Measurements from ENCODE around the gene ASPSCR1. TPM values are rescaled to one million over a fixed set of nuclear protein-coding genes. Genes with fewer than 3 reads are reported as not detected.

Gene ASPSCR1
- total RNA-seq, 4 donors from 2014 or later = 17.9 to 25.6 (median 21.6) TPM

DNA sequence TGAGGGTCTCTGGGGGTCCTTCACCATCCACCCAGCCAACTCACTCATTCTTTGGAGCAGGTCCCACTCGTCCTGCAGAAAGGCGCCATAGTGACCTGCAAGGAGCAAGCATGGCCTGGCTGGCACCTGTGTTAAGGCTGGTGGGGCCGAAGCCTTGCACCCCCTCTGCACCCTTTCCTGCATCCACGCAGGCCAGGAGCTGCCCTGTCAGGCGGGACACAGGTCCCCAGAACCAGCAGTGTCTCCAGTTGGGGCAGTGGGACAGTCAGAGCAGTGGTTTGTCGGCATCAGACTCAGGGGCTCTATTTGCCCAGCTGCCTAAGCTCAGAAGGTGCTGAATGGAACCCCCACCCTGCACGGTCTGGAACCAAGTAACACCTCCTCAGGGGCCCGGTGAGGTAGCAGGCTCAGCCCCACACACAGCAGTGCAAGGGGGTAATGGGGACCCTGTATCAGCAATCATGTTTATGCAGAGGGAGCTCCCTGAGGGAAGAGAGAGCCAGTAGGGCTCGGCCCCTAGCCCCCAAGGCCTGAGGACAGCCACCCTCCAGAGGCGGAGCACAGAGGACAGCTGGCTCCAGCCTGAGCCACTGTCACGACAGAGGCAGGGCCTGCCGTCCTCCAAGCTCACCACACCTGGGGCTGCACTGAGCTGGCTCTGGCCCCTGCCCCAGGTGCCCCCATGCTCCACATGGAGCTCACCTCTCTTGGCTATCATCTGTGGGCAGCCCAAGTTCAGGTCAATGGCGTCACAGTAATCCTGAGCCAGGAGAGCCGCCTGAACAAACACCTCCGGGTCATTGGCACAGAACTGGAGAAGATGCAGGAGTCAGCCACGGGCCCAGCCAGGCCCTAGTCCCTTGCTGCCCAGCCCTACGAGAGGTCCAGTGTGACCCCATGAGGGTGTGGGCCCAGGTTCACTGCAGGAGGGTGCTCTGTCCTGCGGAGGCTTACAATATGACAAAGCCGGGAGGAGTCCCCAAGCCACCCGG lies 86.3 kb downstream of the ASPSCR1 start:
- H3K27me3 ChIP-seq = no peaks in the 10 kb centered on the region
- peak overlapping the region; percentile 11 for H3K27ac ChIP-seq
- H3K4me3 ChIP-seq = peak overlapping the region; percentile 96
- no peak for DNase-seq (ENCODE audit: low spot score in 2 of 2)
- peaks cover 38% of the 10 kb centered on the region for H3K4me1 ChIP-seq
- H3K9me3 ChIP-seq = no peaks in the 10 kb centered on the region
- peaks cover 52% of the 10 kb centered on the region for H3K36me3 ChIP-seq
- TF ChIP-seq, protein P1, sequence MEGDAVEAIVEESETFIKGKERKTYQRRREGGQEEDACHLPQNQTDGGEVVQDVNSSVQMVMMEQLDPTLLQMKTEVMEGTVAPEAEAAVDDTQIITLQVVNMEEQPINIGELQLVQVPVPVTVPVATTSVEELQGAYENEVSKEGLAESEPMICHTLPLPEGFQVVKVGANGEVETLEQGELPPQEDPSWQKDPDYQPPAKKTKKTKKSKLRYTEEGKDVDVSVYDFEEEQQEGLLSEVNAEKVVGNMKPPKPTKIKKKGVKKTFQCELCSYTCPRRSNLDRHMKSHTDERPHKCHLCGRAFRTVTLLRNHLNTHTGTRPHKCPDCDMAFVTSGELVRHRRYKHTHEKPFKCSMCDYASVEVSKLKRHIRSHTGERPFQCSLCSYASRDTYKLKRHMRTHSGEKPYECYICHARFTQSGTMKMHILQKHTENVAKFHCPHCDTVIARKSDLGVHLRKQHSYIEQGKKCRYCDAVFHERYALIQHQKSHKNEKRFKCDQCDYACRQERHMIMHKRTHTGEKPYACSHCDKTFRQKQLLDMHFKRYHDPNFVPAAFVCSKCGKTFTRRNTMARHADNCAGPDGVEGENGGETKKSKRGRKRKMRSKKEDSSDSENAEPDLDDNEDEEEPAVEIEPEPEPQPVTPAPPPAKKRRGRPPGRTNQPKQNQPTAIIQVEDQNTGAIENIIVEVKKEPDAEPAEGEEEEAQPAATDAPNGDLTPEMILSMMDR (IDR thresholded peaks at IDR 0.05) = no peak
- TF ChIP-seq EP300 (IDR thresholded peaks at IDR 0.05) (no peak), POLR2A (IDR thresholded peaks at IDR 0.05) (no peak), POLR2AphosphoS5 (IDR thresholded peaks at IDR 0.05) (no peak)
- WGBS = 75% methylated on average over 11 of the region's 20 CpGs

DNA sequence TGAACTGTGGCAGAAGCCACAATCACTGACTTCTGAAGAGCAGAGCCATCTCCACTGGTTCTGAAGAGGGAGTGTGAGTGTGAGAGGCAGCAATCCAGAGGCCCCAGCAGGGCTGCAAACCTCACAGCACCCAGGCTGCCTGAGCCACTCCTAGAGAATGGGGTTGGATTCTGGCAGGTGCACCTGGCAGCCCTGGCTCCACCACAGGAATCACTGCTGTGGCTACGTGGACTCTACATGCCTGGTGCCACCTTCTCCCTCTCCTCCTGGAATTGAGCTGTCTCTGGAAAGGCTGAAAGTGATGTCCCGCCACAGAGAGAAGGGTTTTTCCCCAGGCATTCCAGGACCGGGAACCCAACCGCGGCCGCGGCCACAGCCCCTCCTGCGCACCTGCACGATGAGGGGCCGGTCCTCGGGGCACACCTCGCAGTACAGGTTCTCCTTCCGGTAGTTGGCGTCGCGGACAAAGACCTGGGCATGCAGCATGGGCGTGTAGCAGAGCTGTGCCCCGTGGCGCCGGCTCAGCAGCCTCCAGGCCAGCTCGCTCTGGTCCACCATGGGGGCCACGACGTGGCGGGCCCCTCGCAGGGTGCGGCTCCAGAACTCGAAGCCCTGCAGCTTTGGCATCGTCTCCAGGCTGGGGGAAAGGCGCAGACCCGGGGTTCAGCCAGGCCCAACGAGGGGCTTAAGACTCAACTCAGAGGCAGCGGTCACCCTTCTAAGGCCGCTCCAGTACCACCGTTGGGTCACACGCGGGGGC lies 87.2 kb downstream of the ASPSCR1 start:
- no peak for TF ChIP-seq POLR2AphosphoS5 (IDR thresholded peaks at IDR 0.05)
- TF ChIP-seq EP300 (IDR thresholded peaks at IDR 0.05) = no peak
- no peak for TF ChIP-seq POLR2A (IDR thresholded peaks at IDR 0.05)
- TF ChIP-seq, protein P1 (IDR thresholded peaks at IDR 0.05) = no peak
- Histone ChIP-seq H3K4me3 (peak overlapping the region; percentile 96), H3K4me1 (peaks cover 38% of the 10 kb centered on the region), H3K27me3 (no peaks in the 10 kb centered on the region), H3K27ac (peak overlapping the region; percentile 85), H3K9me3 (no peaks in the 10 kb centered on the region), H3K36me3 (peaks cover 43% of the 10 kb centered on the region)
- DNase-seq (ENCODE audit: low spot score in 2 of 2) = no peak
- 12% methylated on average over 7 of the region's 36 CpGs for WGBS

DNA sequence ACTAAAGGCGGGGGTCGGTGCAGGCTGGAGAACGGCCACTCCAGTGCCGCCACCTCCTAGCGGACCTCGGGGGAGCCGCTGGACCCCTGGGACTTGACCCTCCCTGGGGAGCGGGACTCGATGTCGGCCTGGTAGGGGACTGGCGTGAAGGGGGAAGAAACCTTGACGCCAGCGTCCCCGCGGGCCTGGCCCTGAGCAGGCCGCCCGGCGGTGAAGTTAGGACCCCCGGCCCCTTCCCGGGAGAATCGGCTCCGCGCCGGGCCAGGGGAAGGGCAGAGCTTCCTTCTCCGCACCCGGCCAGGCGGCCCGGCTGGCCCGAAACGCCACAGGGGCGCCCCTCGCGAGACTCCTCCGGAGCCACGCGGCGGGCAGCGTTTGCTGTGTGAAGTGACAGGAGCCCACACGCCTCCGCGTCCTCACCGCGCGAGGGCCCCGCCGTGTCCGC lies 87.8 kb downstream of the ASPSCR1 start:
- TF ChIP-seq POLR2AphosphoS5 (IDR thresholded peaks at IDR 0.05) = no peak
- no peak for TF ChIP-seq EP300 (IDR thresholded peaks at IDR 0.05)
- TF ChIP-seq, protein P1 (IDR thresholded peaks at IDR 0.05) = no peak
- no peak for TF ChIP-seq POLR2A (IDR thresholded peaks at IDR 0.05)
- 0% methylated on average over 12 of the region's 47 CpGs for WGBS
- no peaks in the 10 kb centered on the region for H3K9me3 ChIP-seq
- H3K4me1 ChIP-seq = peaks cover 38% of the 10 kb centered on the region
- H3K36me3 ChIP-seq = peaks cover 37% of the 10 kb centered on the region
- H3K27me3 ChIP-seq = no peaks in the 10 kb centered on the region
- H3K27ac ChIP-seq = peak overlapping the region; percentile 85
- no peak for DNase-seq (ENCODE audit: low spot score in 2 of 2)
- H3K4me3 ChIP-seq = peak overlapping the region; percentile 96

DNA sequence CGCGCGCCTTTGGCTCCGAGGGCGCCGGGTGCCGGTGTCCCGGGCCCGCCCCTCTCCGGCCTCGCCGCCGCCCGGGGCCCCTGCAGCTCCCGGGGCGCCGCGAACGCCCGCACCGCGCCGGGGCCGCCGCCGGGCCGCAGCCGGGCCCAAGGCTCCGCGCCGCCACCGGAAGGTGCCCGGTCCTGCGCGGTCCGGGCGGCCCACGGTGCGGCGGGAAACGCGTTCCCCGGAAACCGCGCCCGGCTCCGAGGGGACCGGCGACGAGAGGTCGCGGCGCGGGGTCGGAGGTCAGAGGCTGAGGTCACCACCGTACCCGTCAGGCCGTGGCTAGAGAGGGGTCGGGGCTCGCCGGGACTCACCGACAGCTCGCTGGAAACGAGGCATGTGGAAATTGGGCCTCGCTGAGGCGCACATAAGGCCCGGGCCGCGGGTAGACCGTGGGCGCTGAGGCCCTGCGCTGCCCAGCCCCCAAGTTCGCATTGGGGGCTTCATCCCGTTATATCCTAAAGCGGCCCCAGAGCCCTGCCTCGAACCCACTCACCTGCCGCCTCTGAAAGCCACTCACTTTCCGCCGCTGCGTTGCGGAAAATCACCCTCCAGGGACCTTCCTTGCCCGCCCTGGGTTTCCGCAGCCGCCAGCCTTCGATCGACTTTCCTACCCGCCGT lies 88.3 kb downstream of the ASPSCR1 start, which contains the start of gene DUS1L:
Gene DUS1L, minus strand, starts transcription at position 167 of the 666 bp plus-strand sequence. CDS start 745 bp downstream, outside the sequence.
- Histone ChIP-seq H3K9me3 (no peaks in the 10 kb centered on the region), H3K4me1 (peaks cover 38% of the 10 kb centered on the region), H3K27me3 (no peaks in the 10 kb centered on the region), H3K27ac (peak within 1 kb of the TSS; percentile 85), H3K4me3 (peak within 1 kb of the TSS; percentile 96), H3K36me3 (peaks cover 32% of the 10 kb centered on the region)
- no peak for DNase-seq (ENCODE audit: low spot score in 2 of 2)
- TF ChIP-seq POLR2A (IDR thresholded peaks at IDR 0.05) (peak in 1 of 2 donors; percentile 50), EP300 (IDR thresholded peaks at IDR 0.05) (no peak), POLR2AphosphoS5 (IDR thresholded peaks at IDR 0.05) (peak in 2 of 3 donors; percentile 26 to 88)
- TF ChIP-seq, protein P1 (IDR thresholded peaks at IDR 0.05) = no peak
- 37% methylated on average over 15 of the region's 88 CpGs for WGBS

Other genes starting within 250 kb of the ASPSCR1 start
- 1 to 10 TPM in 2 of 4 donors, under 1 TPM in 2; 0.52 to 3.8 (median 1.3) TPM for gene GCGR, start 173.5 kb upstream of the ASPSCR1 start, total RNA-seq
- gene MCRIP1, start 144.3 kb upstream of the ASPSCR1 start, total RNA-seq = 10 to 100 TPM; 20.3 to 29.3 (median 27.4) TPM
- gene PPP1R27, start 142.6 kb upstream of the ASPSCR1 start, total RNA-seq = 1 to 10 TPM in 1 of 4 donors, not detected in 3; 1.3 TPM
- gene P4HB, start 117.1 kb upstream of the ASPSCR1 start, total RNA-seq = 1,000 to 10,000 TPM in 1 of 4 donors, 100 to 1,000 TPM in 3; 521 to 1,041 (median 898) TPM
- 100 to 1,000 TPM; 157 to 202 (median 180) TPM for gene ARHGDIA, start 106.3 kb upstream of the ASPSCR1 start, total RNA-seq
- 100 to 1,000 TPM in 2 of 4 donors, 10 to 100 TPM in 2; 43.0 to 110 (median 96.3) TPM for gene ALYREF, start 86.0 kb upstream of the ASPSCR1 start, total RNA-seq
- 100 to 1,000 TPM in 3 of 4 donors, 10 to 100 TPM in 1; 73.7 to 135 (median 121) TPM for gene ANAPC11, start 85.9 kb upstream of the ASPSCR1 start, total RNA-seq
- gene NPB, start 75.4 kb upstream of the ASPSCR1 start, total RNA-seq = under 1 TPM in 1 of 4 donors, not detected in 3; 0.40 TPM
- 10 to 100 TPM; 23.7 to 34.2 (median 30.4) TPM for gene PCYT2, start 66.2 kb upstream of the ASPSCR1 start, total RNA-seq
- 10 to 100 TPM; 30.7 to 52.4 (median 38.9) TPM for gene SIRT7, start 59.5 kb upstream of the ASPSCR1 start, total RNA-seq
- 10 to 100 TPM; 17.1 to 21.1 (median 19.0) TPM for gene MAFG, start 49.9 kb upstream of the ASPSCR1 start, total RNA-seq
- gene PYCR1, start 40.3 kb upstream of the ASPSCR1 start, total RNA-seq = 10 to 100 TPM in 1 of 4 donors, 1 to 10 TPM in 3; 3.7 to 13.1 (median 9.0) TPM
- not detected for gene MYADML2, start 30.4 kb upstream of the ASPSCR1 start, total RNA-seq
- gene NOTUM, start 16.4 kb upstream of the ASPSCR1 start, total RNA-seq = 10 to 100 TPM in 1 of 4 donors, 1 to 10 TPM in 3; 1.1 to 11.5 (median 1.5) TPM
- 10 to 100 TPM; 75.8 to 81.6 (median 76.8) TPM for gene CENPX, start 45.2 kb downstream of the ASPSCR1 start, total RNA-seq
- 10 to 100 TPM; 14.1 to 18.7 (median 15.4) TPM for gene LRRC45, start 45.7 kb downstream of the ASPSCR1 start, total RNA-seq
- gene RAC3, start 54.0 kb downstream of the ASPSCR1 start, total RNA-seq = 10 to 100 TPM; 13.7 to 34.1 (median 14.8) TPM
- gene DCXR, start 60.1 kb downstream of the ASPSCR1 start, total RNA-seq = 100 to 1,000 TPM; 160 to 267 (median 222) TPM
- gene RFNG, start 74.2 kb downstream of the ASPSCR1 start, total RNA-seq = 10 to 100 TPM; 46.0 to 61.0 (median 50.8) TPM
- gene GPS1, start 74.3 kb downstream of the ASPSCR1 start, total RNA-seq = 100 to 1,000 TPM in 2 of 4 donors, 10 to 100 TPM in 2; 72.4 to 113 (median 100) TPM
- gene DUS1L, start 88.2 kb downstream of the ASPSCR1 start, total RNA-seq = 100 to 1,000 TPM in 3 of 4 donors, 10 to 100 TPM in 1; 79.3 to 176 (median 108) TPM
- 100 to 1,000 TPM; 278 to 464 (median 359) TPM for gene FASN, start 120.6 kb downstream of the ASPSCR1 start, total RNA-seq
- gene CCDC57, start 235.2 kb downstream of the ASPSCR1 start, total RNA-seq = 10 to 100 TPM; 16.1 to 29.8 (median 20.3) TPM